Gastrocnemius medialis (tissue), 4 donors: ENCODE data around the gene TNFAIP8.

ENCODE experiments used
- POLR2A ChIP-seq, 2 donors: fragments of 450-650 bp; IDR thresholded peaks; one replicate each; pipeline ENCODE4 v1.6.1; 2017; ENCODE audit warnings: antibody characterized with exemption in 2 of 2, mild to moderate bottlenecking in 2 of 2, moderate library complexity in 2 of 2
- TF ChIP-seq, protein P1 (sequence below), 5 experiments: fragments of 450-650 bp in 3 of 5; fragments of 200-600 bp in 2 of 5; sonication (generic) in 2 of 5; IDR thresholded peaks in 4 of 5; conservative IDR thresholded peaks in 1 of 5; 1 replicate in 4 of 5; 2 replicates in 1 of 5; pipeline ENCODE4 v1.5.1; 2016 to 2019; ENCODE audit warnings: antibody characterized with exemption in 5 of 5, mild to moderate bottlenecking in 3 of 5, moderate library complexity in 3 of 5

DNA sequence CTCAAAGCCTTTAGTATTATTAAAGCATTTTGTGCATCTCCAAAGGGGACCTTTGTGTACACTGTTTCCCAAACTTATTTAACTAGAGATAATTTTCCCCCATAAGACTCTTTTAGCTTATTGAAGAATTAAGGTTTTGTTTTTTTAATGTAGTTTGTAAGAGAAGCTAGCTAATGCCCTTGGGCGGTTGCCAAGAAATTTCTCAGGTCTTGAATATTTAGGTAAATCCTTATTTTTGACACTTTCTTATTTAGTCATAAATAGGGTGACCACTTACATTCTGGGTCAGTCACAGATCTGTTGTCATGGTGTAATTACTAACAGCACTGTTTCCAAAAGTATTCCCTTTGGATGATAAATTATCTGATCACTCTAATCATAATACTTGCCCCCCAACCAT lies 27.2 kb downstream of the TNFAIP8 start:
- TF ChIP-seq, protein P1, sequence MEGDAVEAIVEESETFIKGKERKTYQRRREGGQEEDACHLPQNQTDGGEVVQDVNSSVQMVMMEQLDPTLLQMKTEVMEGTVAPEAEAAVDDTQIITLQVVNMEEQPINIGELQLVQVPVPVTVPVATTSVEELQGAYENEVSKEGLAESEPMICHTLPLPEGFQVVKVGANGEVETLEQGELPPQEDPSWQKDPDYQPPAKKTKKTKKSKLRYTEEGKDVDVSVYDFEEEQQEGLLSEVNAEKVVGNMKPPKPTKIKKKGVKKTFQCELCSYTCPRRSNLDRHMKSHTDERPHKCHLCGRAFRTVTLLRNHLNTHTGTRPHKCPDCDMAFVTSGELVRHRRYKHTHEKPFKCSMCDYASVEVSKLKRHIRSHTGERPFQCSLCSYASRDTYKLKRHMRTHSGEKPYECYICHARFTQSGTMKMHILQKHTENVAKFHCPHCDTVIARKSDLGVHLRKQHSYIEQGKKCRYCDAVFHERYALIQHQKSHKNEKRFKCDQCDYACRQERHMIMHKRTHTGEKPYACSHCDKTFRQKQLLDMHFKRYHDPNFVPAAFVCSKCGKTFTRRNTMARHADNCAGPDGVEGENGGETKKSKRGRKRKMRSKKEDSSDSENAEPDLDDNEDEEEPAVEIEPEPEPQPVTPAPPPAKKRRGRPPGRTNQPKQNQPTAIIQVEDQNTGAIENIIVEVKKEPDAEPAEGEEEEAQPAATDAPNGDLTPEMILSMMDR (IDR thresholded peaks at IDR 0.05 in 4 of 5, conservative IDR thresholded peaks at IDR 0.05 in 1 of 5) = no peak
- no peak for TF ChIP-seq POLR2A (IDR thresholded peaks at IDR 0.05)
